PFSK-1 (cell line): ENCODE results near the gene ZFPM1.

Experiments used
- POLR2AphosphoS5 ChIP-seq: IDR thresholded peaks from 2 replicates; pipeline ENCODE4 v1.6.1; 2012; ENCODE audit warnings: low read depth, mild to moderate bottlenecking, control low read depth, low read length, moderate library complexity
- SIN3A ChIP-seq: IDR thresholded peaks from 2 replicates; pipeline ENCODE4 v1.6.1; 2012; ENCODE audit warnings: mild to moderate bottlenecking, low read length, moderate library complexity, borderline replicate concordance; ENCODE audit not compliant: insufficient read depth
- TAF1 ChIP-seq: IDR thresholded peaks from 2 replicates; pipeline ENCODE4 v1.6.1; 2012; ENCODE audit warnings: low read length, control low read depth, borderline replicate concordance; ENCODE audit not compliant: insufficient read depth
- TF ChIP-seq, protein P1 (sequence below), 2 experiments: IDR thresholded peaks; 2 replicates each; pipeline versions ENCODE4 v1.6.1 to v1.8.0; 2011 to 2012; ENCODE audit warnings: low read depth in 2 of 2, low read length in 2 of 2, control low read depth in 1 of 2, inconsistent platforms in 1 of 2, mild to moderate bottlenecking in 1 of 2, moderate library complexity in 1 of 2; ENCODE audit not compliant: insufficient read depth in 1 of 2

DNA sequence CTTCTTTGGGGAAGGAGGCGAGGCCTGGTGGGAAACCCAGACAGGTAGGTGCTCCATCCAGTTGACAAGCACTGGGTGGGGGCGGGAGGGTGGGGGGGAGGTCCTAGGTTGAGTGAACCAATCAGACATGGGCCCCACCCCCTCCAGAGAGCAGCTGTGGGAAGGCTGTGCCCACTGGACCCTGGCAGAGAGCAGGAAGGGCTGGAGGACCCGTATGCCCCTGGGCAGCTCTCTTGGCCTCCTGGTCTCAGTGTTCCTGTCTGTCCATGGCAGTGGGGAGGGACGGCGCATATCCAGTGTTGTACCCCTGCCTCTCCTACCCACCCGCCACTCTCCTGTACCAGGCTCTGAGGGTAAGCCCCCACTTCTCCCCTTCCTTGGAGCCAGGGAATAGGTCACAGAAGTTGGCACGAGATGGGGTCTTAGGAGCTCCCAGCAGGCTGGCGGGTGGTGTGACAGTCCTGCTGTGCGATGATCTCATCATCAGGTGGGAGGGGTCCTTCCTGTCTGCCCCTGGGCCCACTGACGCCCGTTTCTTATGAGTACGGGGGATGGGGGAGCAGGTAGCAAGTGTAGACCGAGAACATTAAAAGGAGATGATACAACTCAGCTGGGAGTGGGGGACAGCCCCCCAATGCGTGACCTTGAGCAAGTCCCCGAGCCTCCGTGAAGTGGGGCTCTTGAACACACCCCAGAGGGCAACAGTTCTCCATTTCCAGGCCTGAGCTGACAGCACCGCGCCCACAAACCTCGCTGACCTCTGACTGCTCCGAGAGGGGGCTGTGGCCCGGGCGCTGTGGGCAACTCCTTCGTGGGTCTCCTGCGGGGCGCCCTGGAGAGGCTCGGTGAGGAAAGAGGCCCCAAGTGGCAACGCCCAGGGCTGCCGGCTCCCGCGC is 1.2 kb upstream of the ZFPM1 start:
- no peak for TF ChIP-seq SIN3A
- TF ChIP-seq TAF1, result no peak
- no peak for TF ChIP-seq POLR2AphosphoS5
- TF ChIP-seq, protein P1, sequence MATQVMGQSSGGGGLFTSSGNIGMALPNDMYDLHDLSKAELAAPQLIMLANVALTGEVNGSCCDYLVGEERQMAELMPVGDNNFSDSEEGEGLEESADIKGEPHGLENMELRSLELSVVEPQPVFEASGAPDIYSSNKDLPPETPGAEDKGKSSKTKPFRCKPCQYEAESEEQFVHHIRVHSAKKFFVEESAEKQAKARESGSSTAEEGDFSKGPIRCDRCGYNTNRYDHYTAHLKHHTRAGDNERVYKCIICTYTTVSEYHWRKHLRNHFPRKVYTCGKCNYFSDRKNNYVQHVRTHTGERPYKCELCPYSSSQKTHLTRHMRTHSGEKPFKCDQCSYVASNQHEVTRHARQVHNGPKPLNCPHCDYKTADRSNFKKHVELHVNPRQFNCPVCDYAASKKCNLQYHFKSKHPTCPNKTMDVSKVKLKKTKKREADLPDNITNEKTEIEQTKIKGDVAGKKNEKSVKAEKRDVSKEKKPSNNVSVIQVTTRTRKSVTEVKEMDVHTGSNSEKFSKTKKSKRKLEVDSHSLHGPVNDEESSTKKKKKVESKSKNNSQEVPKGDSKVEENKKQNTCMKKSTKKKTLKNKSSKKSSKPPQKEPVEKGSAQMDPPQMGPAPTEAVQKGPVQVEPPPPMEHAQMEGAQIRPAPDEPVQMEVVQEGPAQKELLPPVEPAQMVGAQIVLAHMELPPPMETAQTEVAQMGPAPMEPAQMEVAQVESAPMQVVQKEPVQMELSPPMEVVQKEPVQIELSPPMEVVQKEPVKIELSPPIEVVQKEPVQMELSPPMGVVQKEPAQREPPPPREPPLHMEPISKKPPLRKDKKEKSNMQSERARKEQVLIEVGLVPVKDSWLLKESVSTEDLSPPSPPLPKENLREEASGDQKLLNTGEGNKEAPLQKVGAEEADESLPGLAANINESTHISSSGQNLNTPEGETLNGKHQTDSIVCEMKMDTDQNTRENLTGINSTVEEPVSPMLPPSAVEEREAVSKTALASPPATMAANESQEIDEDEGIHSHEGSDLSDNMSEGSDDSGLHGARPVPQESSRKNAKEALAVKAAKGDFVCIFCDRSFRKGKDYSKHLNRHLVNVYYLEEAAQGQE (IDR thresholded peaks at IDR 0.05; ENCODE audit: insufficient read depth in 1 of 2, low read depth in 2 of 2, low read length in 2 of 2), result no peak
